IMR-90 (cell line): ENCODE results near the gene GNG11. TPM values are rescaled to one million over a fixed set of nuclear protein-coding genes. Genes with fewer than 3 reads are reported as not detected.

Source experiments
- ATAC-seq: fragments of 200-7000 bp; cut with Tn5 transposase; 2 replicates; pipeline ENCODE4 v1.9.1; 2020; ENCODE audit warnings: low read depth, mild to moderate bottlenecking, moderate library complexity
- Bru-seq: library from RNA; stranded (reverse); fragments of 400-500 nt; gene quantifications from one replicate; lab custom pipeline; 2021; lab: Mats Ljungman, UMichigan
- BruChase-seq, 2 experiments: library from RNA; stranded (reverse); fragments of 400-500 nt; gene quantifications; one replicate each; lab custom pipeline; 2021; lab: Mats Ljungman, UMichigan
- BruUV-seq: library from RNA; stranded (reverse); fragments of 400-500 nt; replicated peaks from 2 replicates; lab custom pipeline; 2021; lab: Mats Ljungman, UMichigan
- CTCF ChIA-PET: fragments of 300-600 bp; formaldehyde crosslinking; extraction: SDS; loops from one replicate; lab custom pipeline; 2021; ENCODE audit warnings: antibody characterized with exemption; lab: Yijun Ruan, JAX
- POLR2A ChIA-PET: fragments of 300-600 bp; sonication (Branson Sonifier 250); formaldehyde crosslinking; loops from one replicate; lab custom pipeline; 2022; ENCODE audit warnings: antibody characterized with exemption; ENCODE audit not compliant: unreplicated experiment; lab: Charles Lee
- DNase-seq: peaks from one replicate; pipeline ENCODE4 v3.0.0; 2013
- H2AFZ ChIP-seq: replicated peaks from 2 replicates; pipeline ENCODE3; 2013; ENCODE audit warnings: low read length, mild to moderate bottlenecking; ENCODE audit not compliant: poor library complexity
- H2AK5ac ChIP-seq: 2 replicates; pipeline ENCODE4 v1.6.1; 2013; ENCODE audit warnings: low read depth, low read length, inconsistent platforms
- H2AK9ac ChIP-seq: replicated peaks from 2 replicates; pipeline ENCODE3; 2013; ENCODE audit warnings: mild to moderate bottlenecking, low read depth, low read length, moderate library complexity; ENCODE audit not compliant: poor library complexity
- H2BK120ac ChIP-seq: 2 replicates; pipeline ENCODE4 v1.6.1; 2013; ENCODE audit warnings: low read depth, low read length, inconsistent platforms
- H2BK15ac ChIP-seq: 3 replicates; pipeline ENCODE4 v1.6.1; 2013; ENCODE audit warnings: low read depth, low read length, inconsistent platforms
- H2BK20ac ChIP-seq: 2 replicates; pipeline ENCODE4 v1.6.1; 2013; ENCODE audit warnings: low read depth, mild to moderate bottlenecking, inconsistent platforms, low read length, moderate library complexity
- H2BK5ac ChIP-seq: 2 replicates; pipeline ENCODE4 v1.6.1; 2013; ENCODE audit warnings: mild to moderate bottlenecking, low read depth, low read length, inconsistent platforms; ENCODE audit not compliant: poor library complexity, severe bottlenecking
- H3K14ac ChIP-seq: replicated peaks from 2 replicates; pipeline ENCODE4 v1.6.1; 2013; ENCODE audit warnings: low read depth, low read length, inconsistent platforms
- H3K18ac ChIP-seq: 2 replicates; pipeline ENCODE4 v1.6.1; 2013; ENCODE audit warnings: low read depth, low read length, control low read depth
- H3K23ac ChIP-seq: 2 replicates; pipeline ENCODE4 v1.6.1; 2013; ENCODE audit warnings: low read depth, low read length, inconsistent platforms
- H3K27ac ChIP-seq: 2 replicates; pipeline ENCODE4 v1.5.1; 2013; ENCODE audit warnings: mild to moderate bottlenecking, control low read depth, low read length; ENCODE audit not compliant: insufficient read depth
- H3K27me3 ChIP-seq: 2 replicates; pipeline ENCODE4 v1.6.1; 2013; ENCODE audit warnings: low read length; ENCODE audit not compliant: control insufficient read depth, insufficient read depth
- H3K36me3 ChIP-seq: 2 replicates; pipeline ENCODE4 v1.6.1; 2013; ENCODE audit warnings: low read length, mixed read lengths; ENCODE audit not compliant: control insufficient read depth, insufficient read depth
- H3K4ac ChIP-seq: 2 replicates; pipeline ENCODE4 v1.6.1; 2013; ENCODE audit warnings: low read depth, low read length, inconsistent platforms
- H3K4me1 ChIP-seq: 2 replicates; pipeline ENCODE4 v1.6.1; 2013; ENCODE audit warnings: low read length, mixed read lengths; ENCODE audit not compliant: control insufficient read depth, insufficient read depth
- H3K4me2 ChIP-seq: 2 replicates; pipeline ENCODE4 v1.6.1; 2013; ENCODE audit warnings: low read depth, mild to moderate bottlenecking, control low read depth, low read length, moderate library complexity
- H3K4me3 ChIP-seq: 2 replicates; pipeline ENCODE4 v1.5.1; 2013; ENCODE audit warnings: low read depth, mild to moderate bottlenecking, control low read depth, low read length, moderate library complexity; ENCODE audit not compliant: insufficient read depth
- H3K56ac ChIP-seq: 2 replicates; pipeline ENCODE4 v1.6.1; 2013; ENCODE audit warnings: low read length, inconsistent platforms; ENCODE audit not compliant: insufficient read depth; ENCODE audit errors: extremely low read depth
- H3K79me1 ChIP-seq, 2 experiments: 2 replicates each; pipeline ENCODE4 v1.6.1; 2013; ENCODE audit warnings: low read length in 2 of 2, inconsistent platforms in 1 of 2, low read depth in 1 of 2
- H3K9ac ChIP-seq: 2 replicates; pipeline ENCODE4 v1.6.1; 2013; ENCODE audit warnings: low read depth, low read length, control low read depth
- H3K9me1 ChIP-seq: 2 replicates; pipeline ENCODE4 v1.6.1; 2013; ENCODE audit warnings: low read length, inconsistent platforms; ENCODE audit not compliant: insufficient read depth
- H3K9me3 ChIP-seq: 2 replicates; pipeline ENCODE4 v1.6.1; 2013; ENCODE audit warnings: low read length; ENCODE audit not compliant: control insufficient read depth, insufficient read depth
- H4K20me1 ChIP-seq: 2 replicates; pipeline ENCODE4 v1.6.1; 2013; ENCODE audit warnings: low read length, inconsistent platforms; ENCODE audit not compliant: insufficient read depth
- H4K5ac ChIP-seq: 2 replicates; pipeline ENCODE4 v1.6.1; 2013; ENCODE audit warnings: mild to moderate bottlenecking, low read depth, low read length, control low read depth
- H4K8ac ChIP-seq, 2 experiments: 2 replicates each; pipeline ENCODE4 v1.6.1; 2013; ENCODE audit warnings: low read depth in 2 of 2, low read length in 2 of 2, control low read depth in 1 of 2, inconsistent platforms in 1 of 2
- H4K91ac ChIP-seq: 2 replicates; pipeline ENCODE4 v1.6.1; 2013; ENCODE audit warnings: low read depth, low read length, inconsistent platforms; ENCODE audit not compliant: insufficient read depth
- POLR2A ChIP-seq: IDR thresholded peaks from 2 replicates; pipeline ENCODE4 v1.6.1; 2012; ENCODE audit warnings: mild to moderate bottlenecking, low read depth, low read length
- WGBS, 2 experiments: methylation state at CpG; one replicate each; pipeline versions ENCODE4 v1.1.5 to v1.1.7; 2013; ENCODE audit warnings: missing lambda C conversion rate in 2 of 2; ENCODE audit not compliant: insufficient read length in 1 of 2; ENCODE audit errors: extremely low coverage in 2 of 2; 5-methylcytosine and 5-hydroxymethylcytosine counted together
- dilution Hi-C: fragments of 300-500 bp; cut with HindIII; formaldehyde crosslinking; loops from one replicate; pipeline ENCODE4 v1.14.3; 2018; ENCODE audit warnings: low sequenced_read_pairs; ENCODE audit not compliant: unreplicated experiment
- in situ Hi-C: fragments of 300-500 bp; cut with MboI; formaldehyde crosslinking; loops from 3 replicates; pipeline ENCODE4 v1.14.3; 2019; ENCODE audit warnings: low sequenced_read_pairs, inconsistent platforms, mixed read lengths
- intact Hi-C: fragments of 100-400 bp; cut with micrococcal nuclease; formaldehyde crosslinking; loops from 2 replicates; pipeline ENCODE4 v1.10.0; 2022
- long read RNA-seq: library from polyadenylated mRNA; unstranded; transcript quantifications from one replicate; pipeline ENCODE4 v2.0.0, GENCODE V29; 2021; ENCODE audit not compliant: unreplicated experiment
- polyA plus RNA-seq, 3 experiments: library from polyadenylated mRNA; depleted of rRNA; stranded (reverse); fragments of >200 nt; gene quantifications; 2 replicates each; pipeline ENCODE4 v1.2.3, GENCODE V29; 2012; ENCODE audit warnings: low replicate concordance in 1 of 3
- total RNA-seq: library from RNA; depleted of rRNA; stranded (reverse); fragments of >200 nt; gene quantifications from 2 replicates; pipeline ENCODE4 v1.2.3, GENCODE V29; 2012; rRNA removed
- TF ChIP-seq, protein P1 (sequence below): fragments of 150-350 bp; IDR thresholded peaks from 2 replicates; pipeline ENCODE4 v1.6.1; 2016; ENCODE audit warnings: low read depth, mild to moderate bottlenecking, low read length, moderate library complexity, borderline replicate concordance

The GNG11 gene
- total RNA-seq (6.1 and 11.1 TPM in 2 replicates), polyA plus RNA-seq (2012; rRNA removed) (10.1 and 10.5 TPM in 2 replicates), Bru-seq, nascent RNA (percentile 84 among the genes with signal in this experiment), BruChase-seq, experiment 1, labeled RNA remaining after a 6-hour chase (percentile 70 among the genes with signal in this experiment), BruChase-seq, experiment 2, labeled RNA remaining after a 2-hour chase (percentile 59 among the genes with signal in this experiment)
- polyA plus RNA-seq (2012; cell fraction: cytosol; rRNA removed), result 5.0 and 5.5 TPM in 2 replicates
- polyA plus RNA-seq (2012; cell fraction: nucleus; rRNA removed; ENCODE audit: low replicate concordance), result 2.0 and 3.3 TPM in 2 replicates
- long read RNA-seq, transcript GNG11-201 (2 exons, 3,055 nt), result major isoform, 132 of 136 reads
- long read RNA-seq, partial matches to known transcripts, result 4 of 136 reads
- long read RNA-seq, other reads (novel, unspliced or antisense), result 0 of 136 reads

GRCh38 chr7:93921607-93922566 lies at the start of gene GNG11:
GNG11 (plus strand) TSS chr7:93921735; CDS start chr7:93922138, 403 bp downstream.
- peaks cover 7% of the 10 kb centered on the region for H3K4me1 ChIP-seq
- H2BK20ac ChIP-seq, result peak within 1 kb of the TSS; percentile 72
- ATAC-seq (peak; percentile 84), DNase-seq (peak; percentile 66)
- intact Hi-C loops (loop anchor here (2.0 to 5.0 kb wide), 3 partner anchors 83 to 300 kb away; partner anchors contain the start of gene BET1), dilution Hi-C loops (no loop called here), in situ Hi-C loops (loop anchor here (25.0 kb wide), 1 partner anchor 515 kb away; no protein-coding TSS in a partner anchor)
- no peaks in the 10 kb centered on the region for H3K27me3 ChIP-seq
- peak within 1 kb of the TSS; percentile 94 for H4K5ac ChIP-seq
- peak within 1 kb of the TSS; percentile 92 for H4K91ac ChIP-seq
- H3K14ac ChIP-seq, result peak within 1 kb of the TSS; percentile 98
- POLR2A ChIA-PET, result interaction anchor here (0.6 to 1.4 kb wide), 9 partner anchors 11 to 1122 kb away, joined by 3 to 7 read pairs (median 4); no protein-coding TSS in a partner anchor
- peak within 1 kb of the TSS; percentile 64; the same call in 2 of the 3 replicates for H2BK15ac ChIP-seq
- peak within 1 kb of the TSS; percentile 83 to 91 for H4K8ac ChIP-seq
- H3K9me3 ChIP-seq, result no peaks in the 10 kb centered on the region
- 0 out of 2 replicates have a peak, but pooled peaks have one; percentile 34 for TF ChIP-seq POLR2A
- TF ChIP-seq, protein P1, sequence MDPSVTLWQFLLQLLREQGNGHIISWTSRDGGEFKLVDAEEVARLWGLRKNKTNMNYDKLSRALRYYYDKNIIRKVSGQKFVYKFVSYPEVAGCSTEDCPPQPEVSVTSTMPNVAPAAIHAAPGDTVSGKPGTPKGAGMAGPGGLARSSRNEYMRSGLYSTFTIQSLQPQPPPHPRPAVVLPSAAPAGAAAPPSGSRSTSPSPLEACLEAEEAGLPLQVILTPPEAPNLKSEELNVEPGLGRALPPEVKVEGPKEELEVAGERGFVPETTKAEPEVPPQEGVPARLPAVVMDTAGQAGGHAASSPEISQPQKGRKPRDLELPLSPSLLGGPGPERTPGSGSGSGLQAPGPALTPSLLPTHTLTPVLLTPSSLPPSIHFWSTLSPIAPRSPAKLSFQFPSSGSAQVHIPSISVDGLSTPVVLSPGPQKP, result no peak
- H2BK120ac ChIP-seq, result peak within 1 kb of the TSS; percentile 89
- H4K20me1 ChIP-seq, result no peaks in the 10 kb centered on the region
- peak within 1 kb of the TSS; percentile 97 for H3K9ac ChIP-seq
- CTCF ChIA-PET, result interaction anchor here (0.6 to 1.0 kb wide), 6 partner anchors 10 to 606 kb away, joined by 3 to 5 read pairs (median 4); no protein-coding TSS in a partner anchor
- H3K4ac ChIP-seq, result peak within 1 kb of the TSS; percentile 82
- H2AK5ac ChIP-seq, result peak within 1 kb of the TSS; percentile 48
- H3K9me1 ChIP-seq, result no peaks in the 10 kb centered on the region
- peak within 1 kb of the TSS; percentile 86 for H3K23ac ChIP-seq
- peaks cover 6% of the 10 kb centered on the region for H3K36me3 ChIP-seq
- H3K4me2 ChIP-seq, result peak within 1 kb of the TSS; percentile 97
- H3K79me1 ChIP-seq, result peaks cover 7 to 18% of the 10 kb centered on the region in 2 experiments; a peak in 2 of 4 replicates
- H2AFZ ChIP-seq, result peak within 1 kb of the TSS; percentile 92
- peak within 1 kb of the TSS; percentile 98 for H3K56ac ChIP-seq
- peak within 1 kb of the TSS; percentile 97 for H3K18ac ChIP-seq
- H3K27ac ChIP-seq, result peak within 1 kb of the TSS; percentile 80
- WGBS, 2 experiments, result 1% methylated on average over 29 of the region's 39 CpGs; no CpG with 5 or more reads in 1 of the 2 experiments
- peak within 1 kb of the TSS; percentile 89 for H2BK5ac ChIP-seq
- peak within 1 kb of the TSS; percentile 51 for H2AK9ac ChIP-seq
- BruUV-seq, result no TSS peak
- peak within 1 kb of the TSS; percentile 99 for H3K4me3 ChIP-seq
